Measurements from ENCODE around the gene PAX8. TPM values are rescaled to one million over a fixed set of nuclear protein-coding genes. Genes with fewer than 3 reads are reported as not detected.

The PAX8 gene
- total and polyA plus RNA-seq, 2 experiments from 2014 or later = 5.8 to 13.1 TPM

GRCh38 chr2:113178891-113179290, 99.8 kb downstream of the PAX8 start:
- no peaks in the 10 kb centered on the region for H4K20me1 ChIP-seq (ENCODE audit: insufficient read depth)
- H3K27me3 ChIP-seq (replicated peaks; ENCODE audit: insufficient read depth) = no peaks in the 10 kb centered on the region
- in situ Hi-C loops (cut with MboI) = no loop called here
- no peak overlapping the region for H3K4me3 ChIP-seq
- no peaks in the 10 kb centered on the region for H3K9me3 ChIP-seq (ENCODE audit: low read depth)
- no peak for TF ChIP-seq EZH2 (IDR thresholded peaks at IDR 0.05; ENCODE audit: insufficient read depth, poor library complexity, severe bottlenecking)
- H3K9ac ChIP-seq = no peak overlapping the region
- no peak overlapping the region for H2AFZ ChIP-seq
- no peak for DNase-seq
- H3K9me2 ChIP-seq (ENCODE audit: insufficient read depth) = no peaks in the 10 kb centered on the region
- no peaks in the 10 kb centered on the region for H3K79me2 ChIP-seq (ENCODE audit: insufficient read depth)
- no peaks in the 10 kb centered on the region for H3K4me1 ChIP-seq (ENCODE audit: insufficient read depth)
- H3F3A ChIP-seq (ENCODE audit: insufficient read depth) = no peaks in the 10 kb centered on the region
- no peaks in the 10 kb centered on the region for H3K36me3 ChIP-seq (ENCODE audit: low read depth)
- no peak overlapping the region for H3K27ac ChIP-seq
- WGBS, 2 experiments (ENCODE audit: low coverage in 1 of 2, low lambda C conversion rate in 2 of 2, missing lambda C conversion rate in 2 of 2) = 82 to 83% methylated on average over 4 of the region's 4 CpGs
- H3K4me2 ChIP-seq (ENCODE audit: unreplicated experiment) = no peak overlapping the region

GRCh38 chr2:113178069-113178746, 100.5 kb downstream of the PAX8 start:
- Histone ChIP-seq H3K9me2 (ENCODE audit: insufficient read depth) (no peaks in the 10 kb centered on the region), H3K4me3 (no peak overlapping the region), H3F3A (ENCODE audit: insufficient read depth) (no peaks in the 10 kb centered on the region), H4K20me1 (ENCODE audit: insufficient read depth) (no peaks in the 10 kb centered on the region), H3K79me2 (ENCODE audit: insufficient read depth) (no peaks in the 10 kb centered on the region), H3K27me3 (replicated peaks; ENCODE audit: insufficient read depth) (no peaks in the 10 kb centered on the region), H3K4me1 (ENCODE audit: insufficient read depth) (no peaks in the 10 kb centered on the region), H3K4me2 (ENCODE audit: unreplicated experiment) (no peak overlapping the region), H2AFZ (no peak overlapping the region), H3K9me3 (ENCODE audit: low read depth) (no peaks in the 10 kb centered on the region), H3K36me3 (ENCODE audit: low read depth) (no peaks in the 10 kb centered on the region), H3K27ac (no peak overlapping the region), H3K9ac (no peak overlapping the region)
- DNase-seq = no peak
- in situ Hi-C loops (cut with MboI) = no loop called here
- no peak for TF ChIP-seq EZH2phosphoT487 (IDR thresholded peaks at IDR 0.05; ENCODE audit: insufficient read depth, low read depth)
- TF ChIP-seq EZH2 (IDR thresholded peaks at IDR 0.05; ENCODE audit: insufficient read depth, poor library complexity, severe bottlenecking) = no peak
- WGBS, 2 experiments (ENCODE audit: low coverage in 1 of 2, low lambda C conversion rate in 2 of 2, missing lambda C conversion rate in 2 of 2) = 93 to 96% methylated on average over 10 to 11 of the region's 11 CpGs

- Histone ChIP-seq H4K20me1 (ENCODE audit: insufficient read depth) (no peaks in the 10 kb centered on the region), H3F3A (ENCODE audit: insufficient read depth) (no peaks in the 10 kb centered on the region), H3K36me3 (ENCODE audit: low read depth) (no peaks in the 10 kb centered on the region), H3K9ac (no peak overlapping the region), H2AFZ (no peak overlapping the region), H3K9me3 (ENCODE audit: low read depth) (no peaks in the 10 kb centered on the region), H3K9me2 (ENCODE audit: insufficient read depth) (no peaks in the 10 kb centered on the region), H3K4me2 (ENCODE audit: unreplicated experiment) (no peak overlapping the region), H3K27me3 (replicated peaks; ENCODE audit: insufficient read depth) (no peaks in the 10 kb centered on the region), H3K27ac (no peak overlapping the region), H3K4me3 (no peak overlapping the region), H3K4me1 (ENCODE audit: insufficient read depth) (no peaks in the 10 kb centered on the region), H3K79me2 (ENCODE audit: insufficient read depth) (no peaks in the 10 kb centered on the region)
- in situ Hi-C loops (cut with MboI) = no loop called here
- TF ChIP-seq EZH2 (IDR thresholded peaks at IDR 0.05; ENCODE audit: insufficient read depth, poor library complexity, severe bottlenecking) (no peak), EZH2phosphoT487 (IDR thresholded peaks at IDR 0.05; ENCODE audit: insufficient read depth, low read depth) (no peak)
- no peak for DNase-seq
- WGBS, 2 experiments (ENCODE audit: low coverage in 1 of 2, low lambda C conversion rate in 2 of 2, missing lambda C conversion rate in 2 of 2) = 83 to 93% methylated on average over 7 of the region's 7 CpGs
These were observed 101.9 kb downstream of the PAX8 start for GRCh38 chr2:113176696-113177355.

DNA sequence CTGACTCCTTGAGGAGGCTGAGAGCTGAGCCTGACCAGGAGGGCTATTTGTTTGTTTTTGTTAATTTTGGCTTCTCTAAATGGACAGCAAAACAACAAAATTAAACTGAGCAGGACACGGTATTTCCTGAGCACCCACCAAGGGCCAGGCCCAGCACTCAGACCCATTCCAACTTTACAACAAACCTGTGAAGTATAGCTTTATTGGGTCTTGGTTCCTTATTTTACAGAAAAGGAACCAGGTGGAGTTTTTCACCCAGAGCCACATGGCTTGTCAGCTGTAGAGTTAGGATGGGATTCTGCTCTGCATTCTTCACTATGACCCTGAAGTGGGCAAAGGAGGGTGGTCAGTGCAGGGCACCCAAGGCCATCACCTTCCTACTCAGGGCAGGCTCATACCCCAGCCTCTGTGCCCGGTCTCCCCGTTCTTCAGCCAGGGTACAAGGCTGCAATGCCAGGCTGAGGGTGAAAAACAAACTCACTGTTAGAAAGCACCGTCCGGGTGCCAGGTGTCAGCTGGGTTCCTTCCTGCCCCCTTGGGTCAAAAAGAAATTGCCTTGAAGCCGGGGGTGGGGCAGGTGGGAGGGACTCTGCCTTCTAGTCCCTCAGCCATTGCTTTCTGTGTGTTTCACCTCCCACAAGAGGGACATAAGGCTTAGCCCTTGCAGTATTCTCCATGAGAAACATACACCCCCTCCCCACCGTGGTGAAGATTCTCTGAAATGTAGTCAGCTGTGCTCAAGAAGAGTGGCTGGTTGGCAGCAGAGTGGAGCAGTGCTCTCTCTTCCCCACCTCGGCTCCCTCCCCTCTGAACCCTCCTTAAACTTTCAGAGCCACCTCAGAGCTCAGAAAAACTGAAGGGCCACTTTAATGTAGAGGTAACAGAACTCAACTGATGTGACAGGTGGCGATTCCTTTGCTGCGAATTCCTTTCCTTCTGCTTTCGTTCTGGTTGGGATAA, 102.7 kb downstream of the PAX8 start:
- Histone ChIP-seq H3K4me2 (ENCODE audit: unreplicated experiment) (no peak overlapping the region), H3K27ac (no peak overlapping the region), H3K4me1 (ENCODE audit: insufficient read depth) (no peaks in the 10 kb centered on the region), H3K9me3 (ENCODE audit: low read depth) (no peaks in the 10 kb centered on the region), H3K9ac (no peak overlapping the region), H4K20me1 (ENCODE audit: insufficient read depth) (no peaks in the 10 kb centered on the region), H2AFZ (no peak overlapping the region), H3K36me3 (ENCODE audit: low read depth) (no peaks in the 10 kb centered on the region), H3K27me3 (replicated peaks; ENCODE audit: insufficient read depth) (no peaks in the 10 kb centered on the region), H3K4me3 (no peak overlapping the region), H3K9me2 (ENCODE audit: insufficient read depth) (no peaks in the 10 kb centered on the region), H3F3A (ENCODE audit: insufficient read depth) (no peaks in the 10 kb centered on the region), H3K79me2 (ENCODE audit: insufficient read depth) (no peaks in the 10 kb centered on the region)
- WGBS, 2 experiments (ENCODE audit: low coverage in 1 of 2, low lambda C conversion rate in 2 of 2, missing lambda C conversion rate in 2 of 2) = 65 to 70% methylated on average over 11 of the region's 11 CpGs
- TF ChIP-seq EZH2 (IDR thresholded peaks at IDR 0.05; ENCODE audit: insufficient read depth, poor library complexity, severe bottlenecking) = no peak
- no peak for TF ChIP-seq EZH2phosphoT487 (IDR thresholded peaks at IDR 0.05; ENCODE audit: insufficient read depth, low read depth)
- in situ Hi-C loops (cut with MboI) = no loop called here
- no peak for DNase-seq

Data from GM23248 (cell line).